Measurements from ENCODE around the gene PLEK.
"Not testable (repeated sequence)": the region's sequence is repeated elsewhere in the genome, so short reads cannot be mapped to it uniquely, and the experiment has no call there.

Gene PLEK

GRCh38 chr2:68387408-68388350 is 22.6 kb downstream of the PLEK start:
- FAIRE-seq: peak; percentile 93
- TF ChIP-seq POLR2AphosphoS5 (IDR thresholded peaks at IDR 0.05; ENCODE audit: low read depth, low read length) (peak; percentile 14), TAF1 (IDR thresholded peaks at IDR 0.05; ENCODE audit: borderline replicate concordance, low read depth, low read length) (no peak)
- no peak for DNase-seq (ENCODE audit: insufficient read length)

- TF ChIP-seq TAF1 (IDR thresholded peaks at IDR 0.05; ENCODE audit: borderline replicate concordance, low read depth, low read length): no peak
- TF ChIP-seq POLR2AphosphoS5 (IDR thresholded peaks at IDR 0.05; ENCODE audit: low read depth, low read length): no peak; the same call in 1 of the 2 replicates
- TF ChIP-seq POLR2A (IDR thresholded peaks at IDR 0.05; ENCODE audit: low read depth, low read length): no peak; the same call in 1 of the 2 replicates
- FAIRE-seq: no peak
Measured at GRCh38 chr2:68388358-68388757, 23.3 kb downstream of the PLEK start.

GRCh38 chr2:68388772-68389171 is 23.7 kb downstream of the PLEK start:
- no peak for FAIRE-seq
- no peak for DNase-seq (ENCODE audit: insufficient read length)
- TF ChIP-seq POLR2AphosphoS5 (IDR thresholded peaks at IDR 0.05; ENCODE audit: low read depth, low read length) (peak; percentile 58; the same call in 1 of the 2 replicates), TAF1 (IDR thresholded peaks at IDR 0.05; ENCODE audit: borderline replicate concordance, low read depth, low read length) (no peak), POLR2A (IDR thresholded peaks at IDR 0.05; ENCODE audit: low read depth, low read length) (peak; percentile 61; the same call in 1 of the 2 replicates)

More at GRCh38 chr2:68388358-68388757, 23.3 kb downstream of the PLEK start:
- no peak for DNase-seq (ENCODE audit: insufficient read length)

DNA sequence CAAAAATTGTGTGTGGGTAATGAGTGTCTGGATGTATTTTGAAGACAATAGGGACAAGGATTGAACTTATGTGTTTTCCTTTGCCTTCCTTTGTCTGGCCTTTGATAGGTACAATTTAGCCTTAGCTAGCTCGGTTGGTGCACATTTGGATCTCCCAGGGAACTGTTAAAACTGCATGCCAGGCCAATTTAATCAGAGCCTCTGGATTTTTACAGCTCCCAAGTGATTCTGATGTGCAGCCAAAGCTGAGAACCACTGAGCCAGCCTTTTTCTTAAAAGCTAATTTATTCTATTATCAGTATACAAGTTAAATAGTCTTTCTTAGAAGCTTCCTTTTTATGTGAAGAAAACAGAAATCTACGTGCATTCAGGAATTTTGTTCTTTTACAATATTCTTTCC is 25.0 kb downstream of the PLEK start:
- FAIRE-seq (peak; percentile 73), DNase-seq (ENCODE audit: insufficient read length) (no peak)
- TF ChIP-seq POLR2A (IDR thresholded peaks at IDR 0.05; ENCODE audit: low read depth, low read length): no peak
- no peak for TF ChIP-seq POLR2AphosphoS5 (IDR thresholded peaks at IDR 0.05; ENCODE audit: low read depth, low read length)
- TF ChIP-seq TAF1 (IDR thresholded peaks at IDR 0.05; ENCODE audit: borderline replicate concordance, low read depth, low read length): no peak

DNA sequence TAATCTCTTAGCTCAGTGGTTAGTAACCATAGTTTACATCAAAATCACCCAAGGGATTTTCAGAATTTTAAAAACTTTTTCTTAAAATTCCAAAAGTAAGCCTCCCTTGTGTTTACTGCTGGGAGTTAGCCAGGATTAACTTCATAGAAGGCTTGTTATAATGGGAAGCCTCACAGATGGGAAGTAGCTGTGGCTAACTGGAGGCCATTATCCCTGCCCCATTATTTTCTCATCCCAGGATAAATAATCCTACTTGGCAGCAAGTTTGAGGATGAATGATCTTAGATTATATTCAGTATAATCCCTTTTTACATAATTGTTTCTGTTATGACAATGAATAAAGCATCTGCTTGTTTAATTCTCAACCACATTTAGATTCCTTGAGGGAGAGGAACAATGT is 25.5 kb downstream of the PLEK start:
- FAIRE-seq: no peak
- TF ChIP-seq POLR2A (IDR thresholded peaks at IDR 0.05; ENCODE audit: low read depth, low read length) (no peak), POLR2AphosphoS5 (IDR thresholded peaks at IDR 0.05; ENCODE audit: low read depth, low read length) (no peak), TAF1 (IDR thresholded peaks at IDR 0.05; ENCODE audit: borderline replicate concordance, low read depth, low read length) (no peak)

DNA sequence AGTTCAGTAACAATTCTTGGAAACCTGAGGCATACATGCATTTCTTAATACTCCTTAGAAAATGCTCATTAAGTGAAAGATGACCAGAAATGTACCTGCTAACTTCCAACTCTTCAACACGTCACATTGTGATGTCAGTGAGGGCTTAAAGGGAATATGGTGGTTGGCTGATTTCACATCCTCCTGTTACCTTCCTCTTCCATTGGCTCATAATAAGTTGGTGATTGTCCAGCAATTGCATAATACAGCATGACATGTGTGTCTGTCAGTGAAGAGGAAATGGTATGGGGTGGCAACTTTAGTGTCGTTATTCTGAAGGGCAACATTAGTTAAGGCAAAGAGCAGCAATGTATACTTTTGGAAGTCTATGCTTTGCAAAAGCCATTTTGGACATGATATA is 26.0 kb downstream of the PLEK start:
- no peak for DNase-seq (ENCODE audit: insufficient read length)
- TF ChIP-seq TAF1 (IDR thresholded peaks at IDR 0.05; ENCODE audit: borderline replicate concordance, low read depth, low read length): no peak
- TF ChIP-seq POLR2AphosphoS5 (IDR thresholded peaks at IDR 0.05; ENCODE audit: low read depth, low read length): peak; percentile 29; the same call in 1 of the 2 replicates
- TF ChIP-seq POLR2A (IDR thresholded peaks at IDR 0.05; ENCODE audit: low read depth, low read length): peak; percentile 39; the same call in 1 of the 2 replicates
- FAIRE-seq: peak; percentile 27

More for the DNA sequence above, 25.5 kb downstream of the PLEK start:
- no peak for DNase-seq (ENCODE audit: insufficient read length)

DNA sequence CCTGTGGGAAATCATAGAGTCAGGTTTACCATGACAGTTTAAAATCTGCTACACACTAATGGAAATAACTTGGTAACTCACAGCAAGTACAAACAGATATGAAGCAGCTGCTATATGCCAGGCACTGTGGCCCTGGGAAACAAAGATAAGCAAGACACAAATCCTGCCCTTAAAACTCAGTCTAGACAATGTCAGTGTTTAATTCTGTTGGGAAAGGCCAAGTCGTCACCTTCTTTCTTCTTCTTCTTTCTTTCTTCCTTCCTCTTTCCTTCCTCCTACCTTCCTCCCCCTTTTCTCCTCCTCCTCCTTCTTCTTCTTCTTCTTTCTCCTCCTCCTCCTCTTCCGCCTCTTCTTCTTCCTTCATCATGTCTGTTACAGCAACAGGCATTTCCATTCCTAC is 26.8 kb downstream of the PLEK start:
- peak; percentile 40 for FAIRE-seq
- TF ChIP-seq POLR2AphosphoS5 (IDR thresholded peaks at IDR 0.05; ENCODE audit: low read depth, low read length) (0 out of 2 replicates have a peak, but pooled peaks have one; percentile 24), TAF1 (IDR thresholded peaks at IDR 0.05; ENCODE audit: borderline replicate concordance, low read depth, low read length) (no peak), POLR2A (IDR thresholded peaks at IDR 0.05; ENCODE audit: low read depth, low read length) (no peak)

DNA sequence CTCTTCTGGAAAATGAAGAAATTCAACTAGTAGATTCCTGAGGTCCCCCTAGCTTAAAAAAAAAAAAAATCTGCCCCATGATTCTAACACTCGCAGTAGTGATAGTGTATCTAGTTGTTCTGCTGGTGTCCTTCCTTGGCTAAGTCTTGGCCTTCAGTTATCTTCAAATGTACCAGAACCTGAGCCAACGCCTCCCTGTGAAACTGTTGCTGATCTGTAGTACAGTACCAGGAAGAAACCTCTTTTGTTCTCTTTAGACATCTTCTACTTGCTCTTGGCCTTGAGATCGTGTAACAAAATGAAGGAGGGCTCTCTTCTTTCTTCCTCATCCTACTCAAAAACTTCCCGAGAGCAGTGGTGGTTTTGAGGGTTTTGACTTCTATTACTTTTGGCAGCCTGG is 31.0 kb downstream of the PLEK start:
- DNase-seq (ENCODE audit: insufficient read length): no peak
- TF ChIP-seq TAF1 (IDR thresholded peaks at IDR 0.05; ENCODE audit: borderline replicate concordance, low read depth, low read length) (no peak), POLR2AphosphoS5 (IDR thresholded peaks at IDR 0.05; ENCODE audit: low read depth, low read length) (no peak), POLR2A (IDR thresholded peaks at IDR 0.05; ENCODE audit: low read depth, low read length) (0 out of 2 replicates have a peak, but pooled peaks have one; percentile 8)
- no peak for FAIRE-seq

More for the DNA sequence above, 26.8 kb downstream of the PLEK start:
- DNase-seq (ENCODE audit: insufficient read length): no peak

GRCh38 chr2:68397704-68398263 is 32.7 kb downstream of the PLEK start:
- not testable (repeated sequence) for DNase-seq (ENCODE audit: insufficient read length); FAIRE-seq
- peak; percentile 63; the same call in 1 of the 2 replicates for TF ChIP-seq POLR2AphosphoS5 (IDR thresholded peaks at IDR 0.05; ENCODE audit: low read depth, low read length)
- peak; percentile 21; the same call in 1 of the 2 replicates for TF ChIP-seq POLR2A (IDR thresholded peaks at IDR 0.05; ENCODE audit: low read depth, low read length)

DNA sequence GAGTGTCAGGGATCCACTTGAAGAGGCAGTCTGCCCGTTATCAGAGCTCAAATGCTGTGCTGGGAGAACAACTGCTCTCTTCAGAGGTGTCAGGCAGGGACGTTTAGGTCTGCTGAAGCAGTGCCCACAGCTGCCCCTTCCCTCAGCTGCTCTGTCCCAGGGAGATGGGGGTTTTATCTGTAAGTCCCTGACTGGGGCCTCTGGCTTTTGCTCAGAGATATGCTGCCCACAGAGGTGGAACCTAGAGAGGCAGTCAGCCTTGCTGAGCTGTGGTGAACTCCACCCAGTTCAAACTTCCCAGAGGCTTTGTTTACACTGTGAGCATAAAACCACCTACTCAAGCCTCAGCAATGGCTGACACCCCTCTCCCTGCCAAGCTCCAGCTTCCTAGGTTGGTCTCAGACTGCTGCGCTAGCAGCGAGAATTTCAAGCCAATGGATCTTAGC is 38.1 kb downstream of the PLEK start:
- DNase-seq (ENCODE audit: insufficient read length) (no peak), FAIRE-seq (peak; percentile 74)
- TF ChIP-seq TAF1 (IDR thresholded peaks at IDR 0.05; ENCODE audit: borderline replicate concordance, low read depth, low read length): no peak
- TF ChIP-seq POLR2AphosphoS5 (IDR thresholded peaks at IDR 0.05; ENCODE audit: low read depth, low read length): no peak
- TF ChIP-seq POLR2A (IDR thresholded peaks at IDR 0.05; ENCODE audit: low read depth, low read length): no peak

DNA sequence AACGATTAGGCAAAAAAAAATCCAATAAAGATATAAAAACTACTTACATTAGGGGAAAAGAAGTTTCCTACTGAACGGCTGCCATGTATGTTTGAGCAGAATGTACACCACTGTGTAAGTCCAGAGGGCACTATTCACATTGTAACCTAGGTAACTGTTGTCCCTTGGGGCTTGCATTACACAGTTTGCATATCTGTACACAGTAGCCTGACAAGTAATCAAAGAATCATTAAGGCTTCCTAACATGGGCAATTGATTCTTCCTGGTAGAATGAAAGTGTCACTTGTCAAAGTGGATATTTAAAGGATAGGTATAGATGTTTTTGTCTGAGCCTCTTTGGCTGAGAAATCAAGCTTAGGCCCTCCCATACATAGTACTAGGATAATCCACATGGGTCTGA is 39.1 kb downstream of the PLEK start:
- no peak for DNase-seq (ENCODE audit: insufficient read length)
- TF ChIP-seq POLR2A (IDR thresholded peaks at IDR 0.05; ENCODE audit: low read depth, low read length) (no peak), POLR2AphosphoS5 (IDR thresholded peaks at IDR 0.05; ENCODE audit: low read depth, low read length) (no peak), TAF1 (IDR thresholded peaks at IDR 0.05; ENCODE audit: borderline replicate concordance, low read depth, low read length) (no peak)
- FAIRE-seq: peak; percentile 58

All from GM12892 (cell line).